Measurements from ENCODE around the gene OR4C13.
A peak's percentile ranks its signal among the peaks of the same experiment; 100 is the strongest.
"Not testable (repeated sequence)": the region's sequence is repeated elsewhere in the genome, so short reads cannot be mapped to it uniquely, and the experiment has no call there.

Gene OR4C13

DNA sequence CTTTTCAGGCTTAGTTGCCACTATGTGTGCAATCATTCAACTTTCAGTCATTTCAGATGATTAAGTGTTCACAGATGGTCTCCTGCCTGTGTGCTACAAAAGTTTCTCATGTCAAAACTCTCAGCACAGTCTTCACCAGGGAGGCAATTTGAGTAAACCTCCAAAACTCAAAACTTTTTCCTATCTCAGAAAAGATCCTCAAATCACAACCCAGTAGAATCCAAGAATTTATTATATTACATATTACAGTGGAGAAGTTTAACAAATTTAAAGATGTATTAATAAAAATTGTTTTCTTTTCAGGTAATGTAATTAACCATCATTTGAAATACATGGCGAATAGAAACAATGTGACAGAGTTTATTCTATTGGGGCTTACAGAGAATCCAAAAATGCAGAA, at the start of gene OR4C13:
Gene OR4C13, plus strand, starts transcription at position 301 of the 400 bp plus-strand sequence. Its CDS starts 32 bp downstream, at position 333.
- no peak for DNase-seq (ENCODE audit: low read depth)

- DNase-seq (ENCODE audit: low read depth), result not testable (repeated sequence)
Observed at GRCh38 chr11:49911516-49911915, 40.7 kb upstream of the OR4C13 start.

GRCh38 chr11:49948701-49949100, 3.5 kb upstream of the OR4C13 start:
- DNase-seq (ENCODE audit: low read depth), result not testable (repeated sequence)

GRCh38 chr11:49973439-49973838, 21.2 kb downstream of the OR4C13 start:
- DNase-seq (ENCODE audit: low read depth), result not testable (repeated sequence)

GRCh38 chr11:49982435-49982834, 30.2 kb downstream of the OR4C13 start, which contains the start of gene OR4C12:
OR4C12 (minus strand) TSS chr11:49982535; CDS start chr11:49982501, 34 bp downstream.
- DNase-seq (ENCODE audit: low read depth), result not testable (repeated sequence)

DNA sequence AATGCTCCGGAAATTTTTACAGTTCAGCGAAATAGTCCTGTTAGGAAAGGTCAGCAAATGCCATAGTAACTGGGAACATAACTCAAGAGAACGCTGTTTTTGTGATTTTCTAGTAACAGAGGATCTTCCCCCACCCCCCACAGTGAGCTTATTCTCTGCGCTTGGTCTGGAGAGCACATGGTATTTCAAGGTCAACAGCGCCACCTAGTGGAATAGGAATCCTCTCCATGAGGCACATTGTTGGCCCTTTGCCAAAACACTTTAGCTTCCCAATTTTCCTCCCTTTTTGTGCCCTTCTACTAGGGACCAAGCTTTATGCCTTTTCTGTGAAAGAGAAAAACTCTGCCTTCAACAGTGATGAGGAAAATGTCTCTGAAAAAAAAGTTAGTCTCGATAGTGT, 43.4 kb downstream of the OR4C13 start:
- peak; percentile 11 for DNase-seq (ENCODE audit: low read depth)
